Measurements from ENCODE around the gene UROC1.

UROC1 gene

DNA sequence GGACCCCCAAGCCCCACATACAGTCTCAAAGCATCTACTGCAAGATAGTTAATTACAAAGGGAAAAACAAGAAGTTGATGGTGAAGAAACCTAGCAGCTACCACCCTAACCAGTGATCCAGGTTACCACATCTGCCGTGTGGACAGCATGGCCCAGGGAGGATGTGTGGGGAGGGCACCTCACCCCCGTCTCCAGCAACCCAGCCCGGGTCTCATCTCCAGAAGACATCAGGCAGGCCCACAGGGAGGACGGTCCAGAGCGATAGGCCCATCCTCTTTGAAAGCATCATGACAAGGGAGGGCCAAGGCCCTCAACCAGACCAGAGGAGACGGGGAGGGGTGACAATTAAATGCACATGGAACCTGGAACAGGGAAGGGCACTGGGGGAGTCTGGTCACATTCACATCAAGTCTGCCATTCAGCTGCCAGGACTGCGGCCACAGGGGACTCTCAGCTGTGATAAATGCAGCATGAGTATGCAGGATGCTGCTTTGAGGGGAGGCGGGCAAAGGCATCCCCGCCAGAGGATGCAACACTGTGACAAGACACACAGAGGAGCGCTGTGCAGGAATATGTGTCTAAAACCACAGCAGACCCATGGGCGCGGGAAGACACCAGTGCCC is 60.7 kb downstream of the UROC1 start:
- TF ChIP-seq, protein P1, sequence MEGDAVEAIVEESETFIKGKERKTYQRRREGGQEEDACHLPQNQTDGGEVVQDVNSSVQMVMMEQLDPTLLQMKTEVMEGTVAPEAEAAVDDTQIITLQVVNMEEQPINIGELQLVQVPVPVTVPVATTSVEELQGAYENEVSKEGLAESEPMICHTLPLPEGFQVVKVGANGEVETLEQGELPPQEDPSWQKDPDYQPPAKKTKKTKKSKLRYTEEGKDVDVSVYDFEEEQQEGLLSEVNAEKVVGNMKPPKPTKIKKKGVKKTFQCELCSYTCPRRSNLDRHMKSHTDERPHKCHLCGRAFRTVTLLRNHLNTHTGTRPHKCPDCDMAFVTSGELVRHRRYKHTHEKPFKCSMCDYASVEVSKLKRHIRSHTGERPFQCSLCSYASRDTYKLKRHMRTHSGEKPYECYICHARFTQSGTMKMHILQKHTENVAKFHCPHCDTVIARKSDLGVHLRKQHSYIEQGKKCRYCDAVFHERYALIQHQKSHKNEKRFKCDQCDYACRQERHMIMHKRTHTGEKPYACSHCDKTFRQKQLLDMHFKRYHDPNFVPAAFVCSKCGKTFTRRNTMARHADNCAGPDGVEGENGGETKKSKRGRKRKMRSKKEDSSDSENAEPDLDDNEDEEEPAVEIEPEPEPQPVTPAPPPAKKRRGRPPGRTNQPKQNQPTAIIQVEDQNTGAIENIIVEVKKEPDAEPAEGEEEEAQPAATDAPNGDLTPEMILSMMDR (IDR thresholded peaks at IDR 0.05) = no peak
- Histone ChIP-seq H3K9me3 (no peaks in the 10 kb centered on the region), H3K36me3 (peaks cover 51 to 85% (median 70%) of the 10 kb centered on the region in 3 donors), H3K27ac (no peak overlapping the region), H3K4me3 (no peak overlapping the region), H3K4me1 (no peaks in the 10 kb centered on the region), H3K27me3 (no peaks in the 10 kb centered on the region)
- DNase-seq = peak in 1 of 2 donors; percentile 53
- intact Hi-C loops (cut with DNase I; ENCODE audit: low total_unique reads) = no loop called here

DNA sequence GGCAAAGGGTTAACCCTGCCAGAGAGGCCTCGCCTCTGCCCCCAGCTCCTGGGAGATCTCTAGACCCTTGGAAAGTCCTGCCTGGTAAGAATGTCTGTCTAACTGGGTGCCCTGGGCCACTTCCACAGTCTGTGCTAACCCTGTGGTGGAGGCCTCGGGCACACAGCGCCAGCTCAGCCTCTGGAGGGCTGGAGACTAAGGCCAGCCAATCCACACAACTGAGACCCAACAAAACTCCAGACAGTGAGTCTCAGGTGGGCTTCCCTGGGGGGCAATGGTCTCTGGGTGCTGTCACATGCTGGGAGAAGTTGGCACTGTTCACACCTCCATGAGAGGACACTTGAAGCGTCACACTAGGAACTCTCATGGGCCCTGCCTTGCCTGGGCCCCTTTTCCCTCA is 61.4 kb downstream of the UROC1 start:
- Histone ChIP-seq H3K27me3 (no peaks in the 10 kb centered on the region), H3K4me1 (no peaks in the 10 kb centered on the region), H3K36me3 (peaks cover 51 to 85% (median 70%) of the 10 kb centered on the region in 3 donors), H3K27ac (no peak overlapping the region), H3K9me3 (no peaks in the 10 kb centered on the region), H3K4me3 (no peak overlapping the region)
- intact Hi-C loops (cut with DNase I; ENCODE audit: low total_unique reads) = no loop called here
- DNase-seq = no peak
- TF ChIP-seq, protein P1 (IDR thresholded peaks at IDR 0.05) = no peak

DNA sequence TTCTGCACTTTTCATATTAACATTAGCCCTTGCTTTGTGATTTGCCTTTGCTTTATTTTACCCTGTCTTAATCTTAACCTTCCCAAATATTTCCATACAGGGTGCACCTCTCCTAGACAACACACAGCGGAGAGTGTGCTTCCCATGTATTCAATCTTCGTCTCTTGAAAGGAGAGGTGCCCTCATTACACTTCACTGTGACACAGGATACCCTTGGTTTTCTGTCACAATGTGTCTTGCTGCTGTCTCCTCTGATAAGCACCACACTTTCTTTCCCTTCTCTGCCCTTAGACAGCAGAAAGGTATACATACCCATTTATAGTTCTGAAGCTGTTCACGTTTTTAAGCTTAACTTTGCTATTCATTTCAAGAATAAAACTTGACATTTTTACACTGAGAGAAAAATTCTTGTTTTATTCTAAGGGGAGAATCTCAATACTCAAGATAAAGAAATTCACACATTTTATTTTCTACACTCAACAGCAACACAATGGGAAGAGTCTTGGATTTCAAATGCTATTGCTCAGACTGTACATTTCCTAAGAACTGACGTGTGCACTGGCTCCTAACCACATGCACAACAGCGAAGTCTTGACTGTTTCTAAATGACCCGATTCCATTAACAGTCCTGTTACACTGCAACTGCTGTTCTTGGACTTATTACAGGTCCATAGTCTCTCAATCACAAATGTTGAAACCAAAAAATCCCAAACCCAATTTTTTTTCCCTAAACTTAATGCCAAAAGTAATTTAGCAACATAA is 63.0 kb downstream of the UROC1 start:
- peaks cover 50 to 85% (median 69%) of the 10 kb centered on the region in 3 donors for H3K36me3 ChIP-seq
- TF ChIP-seq, protein P1 (IDR thresholded peaks at IDR 0.05) = no peak
- no peak for DNase-seq
- H3K27me3 ChIP-seq = no peaks in the 10 kb centered on the region
- H3K27ac ChIP-seq = no peak overlapping the region
- no peaks in the 10 kb centered on the region for H3K4me1 ChIP-seq
- intact Hi-C loops (cut with DNase I; ENCODE audit: low total_unique reads) = no loop called here
- no peaks in the 10 kb centered on the region for H3K9me3 ChIP-seq
- H3K4me3 ChIP-seq = no peak overlapping the region

DNA sequence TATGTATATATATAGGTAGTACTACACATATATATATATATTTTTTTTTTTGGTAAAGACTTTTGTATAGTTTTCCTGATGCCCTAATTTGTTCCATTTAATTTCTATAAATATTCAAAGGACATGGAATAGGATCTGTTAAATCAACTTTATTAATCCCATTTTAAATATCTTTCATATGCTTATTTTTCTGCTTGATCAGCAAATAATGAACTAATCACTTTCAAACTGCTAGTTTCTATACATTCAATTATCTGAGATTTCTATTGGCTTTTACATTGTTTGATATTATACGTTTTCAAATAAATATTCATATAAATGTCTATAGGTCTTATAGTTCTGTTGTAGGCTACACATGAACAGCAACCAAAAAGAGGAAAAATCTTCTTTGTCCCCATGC is 63.5 kb downstream of the UROC1 start:
- intact Hi-C loops (cut with DNase I; ENCODE audit: low total_unique reads) = no loop called here
- Histone ChIP-seq H3K36me3 (peaks cover 52 to 85% (median 67%) of the 10 kb centered on the region in 3 donors), H3K27ac (no peak overlapping the region), H3K9me3 (no peaks in the 10 kb centered on the region), H3K4me1 (no peaks in the 10 kb centered on the region), H3K4me3 (no peak overlapping the region), H3K27me3 (no peaks in the 10 kb centered on the region)
- TF ChIP-seq, protein P1 (IDR thresholded peaks at IDR 0.05) = no peak
- DNase-seq = no peak

DNA sequence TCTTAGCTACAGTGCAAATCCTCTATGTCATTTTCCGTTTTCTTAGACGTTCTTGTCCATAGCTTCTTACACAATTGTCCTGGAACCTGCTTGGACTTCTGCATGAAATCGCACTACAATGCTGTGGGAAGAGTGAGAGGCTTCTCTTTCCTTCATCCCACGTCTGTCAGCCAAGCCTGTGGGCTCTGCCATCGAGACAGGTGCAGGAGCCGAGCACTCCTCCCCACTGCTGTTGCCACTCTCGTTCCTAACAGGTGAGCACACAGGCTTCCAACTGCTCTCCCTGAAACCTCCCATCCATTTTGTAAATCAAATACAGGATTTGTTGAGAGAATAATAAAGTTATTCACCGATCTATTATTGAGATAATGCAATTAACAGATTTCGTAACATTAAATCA is 65.4 kb downstream of the UROC1 start:
- intact Hi-C loops (cut with DNase I; ENCODE audit: low total_unique reads) = no loop called here
- DNase-seq = no peak
- TF ChIP-seq, protein P1 (IDR thresholded peaks at IDR 0.05) = no peak
- no peak overlapping the region for H3K27ac ChIP-seq
- H3K27me3 ChIP-seq = no peaks in the 10 kb centered on the region
- H3K9me3 ChIP-seq = no peaks in the 10 kb centered on the region
- H3K4me1 ChIP-seq = peaks cover 0 to 4% (median 0%) of the 10 kb centered on the region in 4 donors
- H3K36me3 ChIP-seq = peaks cover 44 to 80% (median 65%) of the 10 kb centered on the region in 3 donors
- no peak overlapping the region for H3K4me3 ChIP-seq

All from tibial artery (tissue), 4 donors.